Subcutaneous preadipocyte (primary cell): Measurements from ENCODE around the gene HOXA3. TPM values are rescaled to one million over a fixed set of nuclear protein-coding genes. Genes with fewer than 3 reads are reported as not detected.

Experiments
- small RNA-seq: library from RNA; depleted of rRNA; stranded (forward); fragments of <200 nt; gene quantifications from one replicate; pipeline ENCODE3, GENCODE V24; 2012
- total RNA-seq: library from RNA; depleted of rRNA; stranded (reverse); fragments of >200 nt; gene quantifications from 2 replicates; pipeline ENCODE4 v1.2.3, GENCODE V29; 2012

HOXA3 gene
- total RNA-seq, 1 donor: 3.7 TPM

Small RNA genes lying within 50 kb of the gene (small RNA-seq; reads per million reads assigned to genes)
- gene AC004080.5 (not detected), gene RF01977 (not detected), gene RF02140 (not detected), gene RF02141 (not detected)

Other genes with a start within 250 kb of the HOXA3 start
- gene HOXA1, start 56.6 kb downstream of the HOXA3 start, total RNA-seq: 0.73 and 1.4 TPM in 2 replicates
- 0.39 and 0.73 TPM in 2 replicates for gene HOXA2, start 49.9 kb downstream of the HOXA3 start, total RNA-seq
- 1.4 and 1.5 TPM in 2 replicates for gene HOXA4, start 21.8 kb downstream of the HOXA3 start, total RNA-seq
- gene HOXA5, start 8.9 kb downstream of the HOXA3 start, total RNA-seq: 6.5 and 9.9 TPM in 2 replicates
- 7.8 and 8.8 TPM in 2 replicates for gene HOXA6, start 4.8 kb downstream of the HOXA3 start, total RNA-seq
- 2.2 and 2.7 TPM in 2 replicates for gene HOXA7, start 4.1 kb upstream of the HOXA3 start, total RNA-seq
- gene HOXA9, start 13.0 kb upstream of the HOXA3 start, total RNA-seq: 8.8 and 15.2 TPM in 2 replicates
- 9.9 and 11.3 TPM in 2 replicates for gene HOXA10, start 21.7 kb upstream of the HOXA3 start, total RNA-seq
- 4.8 and 5.3 TPM in 2 replicates for gene HOXA11, start 32.6 kb upstream of the HOXA3 start, total RNA-seq
- 0.20 and 0.37 TPM in 2 replicates for gene HOXA13, start 47.5 kb upstream of the HOXA3 start, total RNA-seq
- not detected in 2 replicates for gene EVX1, start 90.2 kb upstream of the HOXA3 start, total RNA-seq